GM12892 (cell line): Measurements from ENCODE around the gene AMBRA1.

Source experiments
- POLR2A ChIP-seq: IDR thresholded peaks from 2 replicates; pipeline ENCODE4 v1.6.1; 2011; ENCODE audit warnings: low read depth, low read length, control low read depth
- POLR2AphosphoS5 ChIP-seq: IDR thresholded peaks from 2 replicates; pipeline ENCODE4 v1.6.1; 2011; ENCODE audit warnings: low read depth, low read length, control low read depth

DNA sequence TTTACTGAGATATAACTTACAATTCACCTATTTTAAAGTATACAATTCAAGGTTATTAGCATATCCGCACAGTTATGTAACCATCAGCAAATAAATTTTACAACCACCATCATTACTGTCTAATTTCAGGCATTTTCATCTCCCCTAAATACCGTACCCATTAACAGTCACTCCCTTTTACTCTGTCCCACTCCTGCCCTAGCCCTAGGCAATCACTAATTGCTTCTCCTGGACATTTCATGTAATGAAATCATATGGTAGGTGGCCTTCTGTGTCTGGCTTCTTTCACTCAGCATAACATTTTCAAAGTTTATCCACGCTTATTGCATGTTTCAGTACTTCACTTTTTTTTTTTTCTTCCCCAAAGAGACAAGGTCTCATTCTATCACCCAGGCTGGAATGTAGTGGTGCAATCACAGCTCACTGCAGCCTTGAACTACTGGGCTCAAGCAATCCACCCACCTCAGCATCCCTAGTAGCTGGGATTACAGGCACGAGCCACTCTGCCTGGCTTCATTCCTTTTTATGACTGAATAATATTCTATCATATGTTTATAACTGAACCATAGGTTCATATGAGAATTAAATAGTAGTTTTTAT, 140.8 kb downstream of the AMBRA1 start:
- TF ChIP-seq POLR2AphosphoS5: no peak
- no peak for TF ChIP-seq POLR2A
